HG02623 (cell line): Measurements from ENCODE around the gene MAGEA9B.
"Not testable (repeated sequence)": the region's sequence is repeated elsewhere in the genome, so short reads cannot be mapped to it uniquely, and the experiment has no call there.

Experiments
- ATAC-seq: cut with Tn5 transposase; IDR thresholded peaks from one replicate; pipeline ENCODE4 v1.9.1; 2021; ENCODE audit warnings: moderate library complexity; ENCODE audit not compliant: unreplicated experiment

MAGEA9B gene

DNA sequence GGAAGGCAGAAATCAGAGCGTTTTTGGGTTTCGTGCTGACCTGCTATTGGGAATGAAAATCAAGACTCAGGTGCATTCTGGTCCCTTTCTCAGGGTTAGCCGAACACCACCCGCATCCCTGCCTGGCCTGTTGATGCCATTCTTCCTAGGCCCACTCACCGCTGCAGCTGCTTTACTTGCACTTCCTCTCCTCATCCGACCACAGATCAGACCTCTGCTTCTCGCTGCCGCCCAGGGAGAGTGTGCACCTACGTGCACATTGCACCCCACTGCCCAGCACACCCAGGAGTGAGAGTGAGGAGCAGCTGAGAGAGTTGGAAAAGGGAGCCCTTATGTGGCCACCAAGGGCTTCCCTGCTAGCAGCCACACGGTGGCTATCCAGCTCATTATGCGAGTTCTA lies 49.8 kb downstream of the MAGEA9B start:
- not testable (repeated sequence) for ATAC-seq

DNA sequence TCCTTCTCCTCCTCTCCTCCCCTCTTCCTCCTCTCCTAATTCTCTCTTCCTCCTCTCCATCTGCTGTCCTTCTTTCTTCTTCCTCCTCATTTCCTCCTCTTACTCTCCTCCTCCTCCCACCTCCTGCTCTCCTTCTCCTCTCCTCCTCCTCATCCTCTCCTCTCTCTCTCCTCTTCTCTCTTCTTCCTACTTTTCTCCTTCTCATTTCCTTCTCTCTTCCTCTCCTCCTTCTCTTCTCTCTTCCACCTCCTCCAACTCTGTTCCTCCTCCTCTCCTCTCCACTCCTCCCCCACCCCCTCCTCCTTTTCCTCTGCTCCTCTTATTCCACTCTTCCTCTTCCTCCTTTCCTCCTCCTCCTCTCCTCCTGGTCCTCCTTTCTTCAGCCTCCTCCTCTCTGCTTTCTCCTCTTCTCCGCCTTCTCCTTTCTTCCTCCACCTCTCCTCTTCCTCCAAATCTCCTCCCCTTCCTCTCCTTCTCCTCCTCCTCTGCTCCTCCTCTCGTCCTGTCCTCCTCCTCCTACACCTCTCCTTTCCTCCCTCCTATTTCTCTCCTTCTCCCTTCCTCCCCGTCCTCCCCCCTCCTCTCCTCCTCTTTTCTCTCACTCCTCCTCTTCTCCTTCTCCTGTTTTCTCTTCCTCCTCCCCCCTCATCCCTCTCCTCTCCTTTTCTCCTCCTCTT lies 52.2 kb downstream of the MAGEA9B start:
- not testable (repeated sequence) for ATAC-seq

DNA sequence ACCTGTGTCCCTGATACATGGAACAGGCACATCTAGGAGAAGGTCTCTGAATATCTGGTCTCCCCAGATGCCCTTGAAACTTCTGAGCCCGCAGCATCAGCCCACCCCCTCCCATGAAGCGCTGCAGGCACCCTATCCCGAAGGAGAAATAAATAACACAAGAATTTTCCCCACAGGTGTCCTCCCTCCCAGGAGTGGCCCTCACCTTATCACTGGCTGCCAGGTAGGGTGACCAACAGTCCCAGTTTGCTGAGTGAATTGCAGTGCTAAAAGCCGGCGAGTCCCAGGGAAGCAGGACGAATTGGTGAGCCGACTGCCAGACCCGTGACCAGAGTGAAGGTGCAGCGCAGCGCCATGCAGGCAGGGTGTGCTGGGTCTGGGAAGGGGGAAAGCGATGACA lies 53.3 kb downstream of the MAGEA9B start:
- not testable (repeated sequence) for ATAC-seq

DNA sequence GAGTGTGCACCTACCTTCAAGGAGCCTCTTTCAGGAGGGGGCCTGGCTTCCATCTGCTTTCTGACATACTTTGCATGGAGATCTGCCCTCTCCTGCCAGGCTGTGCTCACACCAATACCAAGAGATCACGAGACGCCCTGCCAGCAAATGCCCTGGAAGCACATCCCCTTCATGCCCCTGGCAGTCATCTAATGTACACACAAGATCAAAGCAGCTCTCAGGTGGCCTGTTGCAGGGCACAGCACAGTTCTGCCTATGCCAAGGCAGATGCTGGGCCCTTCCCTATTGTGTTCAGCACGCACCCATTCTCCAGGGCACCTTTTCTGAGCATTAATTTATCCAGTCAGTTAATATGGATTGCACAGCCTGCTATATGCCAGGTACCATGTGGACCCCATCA lies 54.4 kb downstream of the MAGEA9B start:
- ATAC-seq = not testable (repeated sequence)
